GM21360 (cell line): Measurements from ENCODE around the gene KCNMA1.

Experiments
- ATAC-seq: cut with Tn5 transposase; IDR thresholded peaks from one replicate; pipeline ENCODE4 v1.9.1; 2021; ENCODE audit warnings: mild to moderate bottlenecking, moderate library complexity; ENCODE audit not compliant: unreplicated experiment

KCNMA1 gene

DNA sequence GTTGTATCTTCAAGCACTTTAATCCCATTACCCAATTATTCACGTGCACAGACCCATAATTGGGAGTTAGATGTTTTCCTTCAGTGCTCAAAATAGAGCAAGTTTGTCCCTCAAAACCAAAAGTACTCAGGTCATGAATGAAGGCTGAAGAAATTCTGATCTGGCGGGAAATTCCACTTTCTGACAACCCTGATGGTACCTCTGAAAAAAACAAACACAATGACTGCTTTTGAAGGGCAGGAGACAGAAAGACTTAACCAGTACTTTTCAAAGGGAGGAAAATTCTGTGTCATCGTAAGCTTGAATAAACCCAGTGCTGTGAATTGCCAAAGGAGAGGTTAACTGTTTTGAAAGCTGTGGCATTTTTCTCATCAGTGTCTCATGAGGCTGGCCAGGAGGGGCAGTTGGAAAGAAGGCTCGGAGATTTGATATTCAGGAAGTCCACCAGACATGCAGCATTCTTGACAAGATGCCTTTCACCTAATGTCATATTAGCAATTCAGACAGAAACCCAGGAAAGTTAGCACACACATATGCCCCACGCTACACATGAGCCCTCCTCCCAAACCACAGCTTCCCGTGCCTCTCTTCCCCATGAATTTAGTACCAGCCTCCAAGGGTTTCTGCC lies 347.0 kb downstream of the KCNMA1 start:
- no peak for ATAC-seq

DNA sequence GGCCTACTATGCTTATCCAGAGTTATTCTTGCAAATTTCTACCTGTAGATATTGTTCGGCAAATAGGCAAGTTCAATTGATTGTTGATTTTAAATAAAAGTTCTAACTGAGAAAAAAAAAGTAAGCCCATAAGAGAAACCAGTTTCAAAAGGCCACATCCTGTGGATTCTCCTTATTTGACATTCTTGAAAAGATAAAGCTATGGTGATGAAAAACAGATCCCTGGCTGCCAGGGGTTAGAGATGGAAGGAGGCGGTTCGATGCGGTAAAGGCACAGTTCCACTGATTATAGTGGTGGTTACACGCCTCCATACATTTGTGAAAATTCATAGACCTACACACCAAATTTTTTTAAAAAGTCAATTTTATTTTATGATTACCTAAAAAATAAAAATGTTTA lies 347.8 kb downstream of the KCNMA1 start:
- no peak for ATAC-seq

DNA sequence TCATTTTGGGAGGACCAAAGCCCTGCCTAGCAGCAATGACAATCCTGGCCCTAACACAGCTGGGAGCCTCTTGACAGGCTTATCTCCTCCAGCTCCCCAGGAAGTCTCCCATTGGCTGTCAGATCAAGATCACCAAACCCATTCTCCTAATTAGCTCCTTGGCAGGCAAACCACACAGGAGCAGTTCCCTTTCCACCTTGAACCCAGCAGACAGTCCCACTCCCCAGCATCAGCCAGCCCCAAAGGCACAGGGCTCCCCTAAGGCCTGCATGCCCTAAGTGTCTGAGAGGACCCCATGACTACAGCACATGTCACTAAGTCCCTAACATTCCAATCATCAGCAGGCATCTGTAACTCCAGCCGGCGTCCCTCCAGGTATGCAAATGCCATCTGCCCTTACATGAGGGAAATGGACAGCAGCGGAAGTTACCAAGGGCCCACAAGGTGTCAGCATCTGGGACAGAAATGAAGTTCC lies 348.5 kb downstream of the KCNMA1 start:
- ATAC-seq, result no peak

DNA sequence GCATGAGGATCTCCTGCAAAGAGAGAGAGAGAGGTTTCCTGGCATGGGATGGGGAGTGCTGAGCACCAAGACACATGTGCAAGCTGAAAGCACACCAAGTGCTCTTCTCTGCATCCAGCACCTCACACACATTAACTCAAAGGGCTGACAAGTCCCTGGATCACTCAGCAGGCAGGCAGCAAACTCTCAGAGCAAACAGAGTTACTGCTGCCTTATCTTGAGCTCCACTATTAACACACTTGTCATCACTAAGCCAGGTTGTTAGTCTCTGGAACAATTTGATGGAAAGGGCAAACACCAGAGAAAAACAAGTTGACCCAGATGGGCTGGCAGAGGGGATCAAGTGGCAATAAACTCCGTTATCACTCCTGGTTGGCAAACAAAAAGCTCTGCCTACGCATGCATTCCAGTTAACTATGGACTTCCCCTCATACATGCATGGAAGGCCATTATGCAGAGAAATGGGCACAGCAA lies 349.9 kb downstream of the KCNMA1 start:
- no peak for ATAC-seq

DNA sequence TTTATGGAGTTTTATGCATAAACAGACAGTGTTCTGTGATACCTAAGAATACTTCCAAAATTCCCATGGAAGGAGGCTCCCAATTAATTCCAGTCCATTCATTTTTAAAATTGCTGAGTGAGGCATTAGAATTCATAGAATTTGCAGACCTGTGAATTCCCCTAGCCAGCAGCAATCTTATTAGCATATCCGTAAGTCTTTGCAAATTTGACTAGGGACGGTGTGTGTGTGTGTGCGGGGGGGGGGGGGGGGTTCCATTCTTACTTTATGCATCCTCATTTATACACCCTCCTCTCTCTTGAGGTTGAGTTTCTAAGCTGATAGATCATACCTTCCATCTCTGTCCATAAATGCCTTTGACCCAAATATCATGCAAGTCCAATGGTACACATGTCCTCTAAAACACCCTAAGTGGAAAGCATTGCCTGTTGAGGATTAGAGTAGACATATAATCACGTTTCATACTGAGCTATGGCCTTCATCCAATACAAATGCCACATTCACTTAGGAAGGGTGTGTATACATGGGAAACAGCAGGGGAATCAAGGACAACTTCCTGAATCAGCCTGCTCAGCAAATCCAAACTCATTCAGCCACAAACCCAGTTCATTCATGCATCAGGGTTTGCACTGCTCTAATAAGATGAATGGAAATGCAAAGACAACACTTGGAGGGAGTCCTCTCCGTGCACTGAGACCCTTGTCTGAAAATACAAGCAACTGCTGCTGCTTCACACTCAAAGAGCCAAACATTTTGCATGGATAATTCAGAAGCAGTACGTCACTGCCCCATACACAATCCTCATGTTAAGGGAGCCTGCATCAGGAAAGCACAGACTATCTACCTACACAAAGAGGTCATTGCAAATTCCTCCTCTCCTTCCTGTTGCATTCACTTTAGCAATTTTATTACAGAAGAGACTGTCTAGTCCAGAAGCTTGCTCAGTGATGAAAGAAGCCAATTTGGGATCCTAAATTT lies 350.8 kb downstream of the KCNMA1 start:
- no peak for ATAC-seq

DNA sequence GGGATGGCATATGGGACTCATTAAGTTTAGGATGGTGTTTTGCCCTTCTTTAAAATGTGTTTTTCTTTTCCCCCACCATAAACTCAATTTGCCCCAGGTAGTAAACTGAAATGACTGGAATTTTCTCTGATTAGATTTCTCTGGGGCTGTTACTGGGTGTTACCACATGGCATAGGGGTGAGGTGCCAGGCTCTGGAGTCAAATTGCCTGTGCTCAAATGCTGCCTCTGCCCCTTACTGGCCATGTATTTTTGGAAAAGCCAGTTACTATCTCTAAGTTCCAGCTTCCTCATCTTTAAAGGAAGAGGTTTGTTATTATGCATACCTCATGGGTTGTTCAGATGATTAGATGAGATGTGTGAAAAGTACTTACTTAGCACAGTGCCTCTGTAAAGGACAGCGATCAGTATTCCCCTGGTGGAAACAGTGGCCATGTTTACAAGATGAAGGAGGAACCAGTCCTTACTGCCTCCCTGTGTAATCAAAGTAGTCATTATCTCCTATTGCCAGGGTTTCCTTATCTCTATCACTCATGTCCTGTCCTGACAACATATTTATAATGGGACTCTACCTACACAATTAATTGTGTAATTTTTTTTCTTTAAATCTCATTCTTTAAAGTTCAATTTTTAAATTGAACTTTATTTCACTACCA lies 352.0 kb downstream of the KCNMA1 start:
- no peak for ATAC-seq

DNA sequence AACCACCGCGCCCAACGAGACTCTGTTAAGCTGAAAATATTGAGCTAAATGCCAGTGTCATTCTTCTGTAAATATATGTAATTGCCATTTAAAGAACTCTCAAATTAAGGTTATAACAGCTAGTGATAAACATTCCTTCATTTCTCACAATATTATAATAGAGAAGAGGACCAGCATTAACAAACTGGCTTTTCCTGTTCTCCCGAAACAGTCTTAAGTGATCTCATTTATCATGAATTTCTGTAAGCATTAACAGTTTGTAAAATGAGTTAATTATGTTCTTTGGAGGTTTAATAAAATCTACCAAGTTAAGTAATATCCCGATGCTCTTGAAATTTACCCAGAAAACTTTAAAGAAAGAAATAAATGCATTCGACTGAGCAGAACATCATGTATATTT lies 352.8 kb downstream of the KCNMA1 start:
- ATAC-seq, result no peak

DNA sequence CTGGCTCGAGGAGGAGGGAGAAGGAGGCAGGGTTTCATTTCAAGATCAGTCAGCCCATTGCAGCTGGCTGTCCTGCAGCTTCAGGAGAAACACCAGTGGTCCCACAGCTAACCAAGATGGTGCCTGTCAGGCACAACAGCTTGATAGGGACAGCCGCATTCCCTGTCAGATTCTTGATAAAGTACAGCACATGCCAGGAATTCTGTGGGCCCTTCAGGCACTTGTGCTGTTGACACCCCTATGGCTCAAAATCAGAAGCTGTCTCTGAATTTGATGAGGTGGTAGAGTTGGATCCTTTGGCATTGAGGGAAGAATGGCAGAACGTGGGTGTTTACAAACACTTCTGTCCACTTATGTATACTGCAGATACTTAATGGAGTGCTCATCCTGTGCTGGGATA lies 354.3 kb downstream of the KCNMA1 start:
- ATAC-seq, result no peak

DNA sequence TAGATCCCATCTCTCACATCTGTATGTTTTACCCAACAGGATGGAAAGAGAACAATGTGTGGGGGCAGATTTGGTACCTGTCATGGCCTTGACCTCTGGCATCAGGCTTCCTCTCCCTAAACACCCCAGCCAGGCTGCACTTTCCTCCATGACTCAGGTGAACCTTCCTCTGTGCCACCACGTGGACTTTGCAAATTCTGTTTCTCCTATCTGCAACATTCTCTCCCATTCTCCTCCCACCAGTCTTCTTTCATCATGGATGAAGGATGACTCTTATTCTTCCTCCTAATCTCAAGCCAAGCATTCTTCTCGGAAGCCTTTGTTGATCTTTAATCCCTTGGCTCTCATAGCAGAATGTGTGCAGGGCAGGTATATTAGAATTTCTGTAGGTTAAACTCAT lies 355.4 kb downstream of the KCNMA1 start:
- ATAC-seq, result no peak

DNA sequence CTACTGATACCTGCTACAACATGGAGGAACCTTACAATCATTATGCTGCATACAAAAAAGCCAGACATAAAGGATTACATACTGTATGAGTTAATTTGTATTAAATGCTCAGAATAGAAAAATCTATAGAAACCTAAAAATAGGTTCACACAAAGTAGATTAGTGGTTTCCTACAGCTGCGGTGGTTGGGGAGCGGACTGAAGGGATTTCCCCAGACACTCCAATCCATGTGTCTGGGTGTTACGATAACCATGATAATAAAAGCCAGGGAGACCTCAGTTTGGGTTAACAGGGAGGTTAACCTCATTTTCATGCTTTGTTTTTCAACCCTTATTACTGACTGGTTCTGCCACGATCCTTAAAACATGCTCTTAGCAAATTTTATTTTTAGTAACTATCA lies 355.9 kb downstream of the KCNMA1 start:
- no peak for ATAC-seq

DNA sequence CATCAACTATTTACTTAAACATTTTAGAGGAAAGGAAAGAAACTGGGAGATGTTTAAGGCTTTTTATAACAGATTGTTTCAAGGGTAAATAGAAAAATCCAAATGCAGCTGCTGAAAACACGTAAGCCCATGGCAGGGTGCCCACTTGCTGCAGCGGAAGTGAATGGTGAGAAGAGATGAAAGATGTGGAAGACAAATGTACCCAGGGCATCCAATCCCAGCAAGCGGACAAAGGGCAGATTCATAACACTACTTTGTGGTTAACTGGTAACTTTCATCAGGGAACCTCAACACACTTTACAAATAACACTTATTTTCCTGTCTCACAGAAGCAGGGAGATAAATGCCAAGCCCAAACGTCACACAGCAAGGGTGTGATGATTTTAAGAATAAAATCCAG lies 358.4 kb downstream of the KCNMA1 start:
- ATAC-seq, result no peak

DNA sequence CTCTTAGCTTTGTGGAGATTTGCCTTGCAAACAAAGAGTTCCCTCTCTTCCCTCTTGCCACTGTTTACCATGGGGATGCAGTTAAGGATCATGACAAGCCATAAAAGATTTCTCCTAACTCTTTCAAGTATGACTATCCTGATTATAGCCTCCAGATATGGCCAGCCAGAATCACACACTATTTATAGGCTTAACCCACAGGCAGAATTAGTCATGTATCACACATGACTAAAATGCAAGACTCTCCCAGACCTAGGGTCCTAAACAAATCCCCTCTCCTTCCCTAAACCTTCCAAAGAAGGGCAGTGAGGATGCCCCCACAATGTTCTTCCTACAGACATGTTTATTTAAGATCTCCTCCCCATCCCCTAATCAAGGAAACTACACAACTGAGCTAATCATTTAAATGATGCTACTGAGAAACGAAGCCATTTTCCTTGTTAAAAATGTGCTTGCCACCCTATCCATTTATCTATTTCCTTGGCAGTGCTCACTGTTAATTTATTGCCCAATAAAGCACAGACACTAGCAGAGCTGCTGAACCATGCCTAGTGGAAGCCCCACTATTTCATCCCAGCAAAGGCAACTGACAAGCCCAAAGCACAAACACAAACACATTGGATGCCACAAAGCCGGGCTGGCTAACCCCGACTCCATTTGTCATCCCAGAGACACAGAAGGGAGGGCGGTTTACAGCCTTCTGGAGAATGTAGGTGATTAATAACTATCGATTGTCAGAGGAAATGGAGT lies 363.4 kb downstream of the KCNMA1 start:
- no peak for ATAC-seq

DNA sequence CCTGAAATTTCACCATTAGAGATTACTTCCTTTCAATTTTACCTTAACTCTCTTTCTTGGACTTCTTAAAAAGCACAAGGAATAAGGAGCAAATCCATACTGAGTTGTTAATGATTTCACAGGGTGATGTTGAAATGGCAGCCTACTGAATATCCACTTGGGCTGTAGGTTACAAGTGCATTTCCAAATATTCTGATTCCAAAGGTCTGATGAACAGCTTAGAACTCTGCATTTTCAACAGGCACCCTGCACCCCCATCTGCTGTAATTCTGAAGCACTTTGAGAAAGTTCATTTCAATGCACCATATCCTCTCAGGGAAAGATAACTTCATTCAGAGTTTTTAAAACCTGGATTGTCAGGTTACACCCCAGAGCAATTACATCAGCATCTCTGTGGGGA lies 368.4 kb downstream of the KCNMA1 start:
- no peak for ATAC-seq

DNA sequence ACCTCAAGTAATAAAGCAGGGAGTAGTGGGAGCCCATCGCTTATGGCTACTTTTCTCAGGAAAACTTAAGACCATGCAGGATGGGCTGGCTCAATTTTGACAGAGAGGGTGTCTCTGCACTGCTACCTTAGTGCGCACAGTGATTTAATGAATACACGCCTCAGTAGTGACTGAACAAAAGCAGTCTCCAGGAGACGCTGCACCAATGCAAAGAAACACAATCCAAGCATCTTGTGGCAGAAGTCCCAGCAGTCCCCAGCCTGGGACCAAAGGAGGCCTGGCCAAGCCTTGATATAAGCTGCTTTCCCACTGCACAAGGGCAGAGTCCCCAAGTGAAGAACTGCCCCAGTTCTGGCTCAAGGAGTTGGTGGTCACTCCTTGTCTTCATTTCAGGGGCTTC lies 368.9 kb downstream of the KCNMA1 start:
- ATAC-seq, result no peak

DNA sequence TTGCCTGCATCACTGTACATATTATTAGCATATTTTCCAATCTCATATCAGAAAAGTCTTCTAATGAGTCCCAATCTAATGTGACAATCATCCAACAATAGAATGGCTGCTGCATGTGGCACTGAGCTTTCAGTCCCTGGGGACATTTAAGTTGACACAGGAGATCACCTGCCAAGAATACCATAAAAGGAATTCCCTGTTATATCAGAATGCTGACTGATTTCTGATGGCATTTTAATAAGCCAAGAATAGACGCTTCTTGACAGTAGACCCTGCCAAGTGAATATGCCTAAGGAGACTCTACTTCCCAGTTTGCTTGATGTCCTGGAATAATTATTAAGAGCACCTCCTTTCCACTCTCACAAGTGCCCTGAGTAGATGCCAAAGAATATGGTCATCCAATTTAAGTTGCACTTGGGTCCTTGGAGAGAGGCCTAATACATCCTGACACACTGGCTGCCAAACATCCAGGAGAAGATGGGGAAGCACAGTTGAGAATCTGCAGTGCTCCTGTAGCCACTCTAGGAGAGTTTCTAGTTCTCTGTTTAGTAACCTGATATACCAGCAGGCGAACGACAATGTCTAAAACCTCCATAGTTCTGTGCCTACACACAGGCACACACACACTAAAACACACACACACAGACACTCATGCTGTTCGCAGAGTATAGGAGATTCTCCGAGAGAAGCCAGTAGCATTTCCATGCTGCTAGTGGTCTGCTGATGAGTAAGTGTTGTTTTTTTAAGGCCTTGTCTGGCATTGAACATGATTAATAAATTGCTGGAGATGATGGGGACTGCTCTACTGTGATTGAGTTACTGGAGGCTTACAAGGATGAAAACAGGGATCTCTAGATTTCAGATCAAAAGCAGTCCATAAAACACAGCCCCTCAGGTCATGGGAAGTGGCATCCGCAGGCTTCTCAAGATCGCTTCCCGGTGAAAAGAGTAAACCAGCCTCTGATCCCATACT lies 369.6 kb downstream of the KCNMA1 start:
- ATAC-seq, result no peak

DNA sequence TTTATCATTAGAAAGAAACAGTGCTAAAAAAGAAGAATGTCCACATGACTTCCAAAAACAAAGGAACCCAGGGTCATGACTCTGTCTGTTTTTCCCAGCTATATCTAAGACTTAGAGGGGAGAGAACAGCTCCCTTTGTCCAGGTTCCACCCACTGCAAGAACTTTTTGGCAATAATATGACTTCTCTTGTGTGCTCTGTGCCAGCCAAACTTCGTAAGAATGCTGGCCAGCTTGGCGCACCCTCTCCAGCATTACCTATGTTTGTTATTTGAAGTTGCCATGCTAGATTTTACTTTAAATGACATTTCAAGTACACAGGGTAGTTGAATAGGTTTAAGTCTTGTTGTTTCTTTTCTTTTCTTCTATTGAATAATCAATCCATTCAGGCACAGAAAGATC lies 371.4 kb downstream of the KCNMA1 start:
- no peak for ATAC-seq

DNA sequence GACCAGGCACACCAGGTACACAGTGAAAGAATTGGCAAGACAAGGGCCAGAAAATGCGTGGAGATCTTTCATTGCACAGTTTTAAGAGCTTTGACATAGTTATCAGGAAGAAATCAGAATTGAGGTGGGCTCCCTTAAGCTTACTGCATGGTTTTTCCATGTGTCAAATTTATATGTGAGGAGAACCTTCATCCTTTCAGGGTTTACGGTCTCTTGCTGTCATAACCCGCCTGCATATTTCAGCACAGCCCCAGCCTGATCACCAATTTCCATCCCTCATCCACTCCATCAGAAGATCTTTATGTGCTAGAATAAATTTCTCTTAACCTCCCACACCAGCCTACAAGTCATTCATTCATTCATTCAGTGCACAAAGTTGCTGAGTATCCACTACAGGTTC lies 373.1 kb downstream of the KCNMA1 start:
- ATAC-seq, result no peak

DNA sequence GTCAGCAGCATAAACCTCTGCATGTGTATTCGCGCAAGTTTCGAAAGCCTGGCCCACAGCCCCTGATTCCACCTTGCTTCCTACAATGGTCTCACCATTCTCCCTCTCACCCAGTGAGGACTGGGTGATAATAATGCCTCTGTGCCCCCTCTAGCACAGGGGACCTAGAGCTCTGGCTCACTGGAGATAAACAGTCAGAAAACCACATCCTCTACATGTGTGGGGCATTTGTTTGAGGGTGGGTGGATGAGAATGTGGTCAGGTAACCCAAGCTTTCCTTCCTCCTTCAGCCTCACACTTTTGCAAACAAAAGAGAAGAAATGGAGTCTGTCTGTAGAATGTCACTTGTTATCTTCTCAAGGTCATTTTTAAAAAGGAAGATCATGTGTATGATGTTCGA lies 373.5 kb downstream of the KCNMA1 start:
- no peak for ATAC-seq

DNA sequence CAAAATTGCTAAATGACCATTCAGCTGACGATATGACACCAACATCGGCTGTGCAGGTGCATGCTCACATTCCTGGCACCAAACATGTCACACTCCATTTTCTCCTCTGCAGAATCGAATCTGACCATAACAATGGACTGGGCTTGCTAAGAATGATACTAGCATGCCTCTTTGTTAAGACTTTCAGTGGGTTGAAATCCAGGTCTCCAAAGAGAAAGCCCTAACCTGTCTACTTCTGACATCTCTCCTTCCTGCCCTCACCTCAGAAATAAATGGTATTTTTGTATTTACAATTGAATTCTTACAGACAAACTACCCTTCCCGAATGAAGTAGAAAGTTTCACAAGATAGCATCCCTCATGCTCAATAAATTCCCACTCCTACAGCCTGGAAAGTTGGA lies 373.9 kb downstream of the KCNMA1 start:
- no peak for ATAC-seq

DNA sequence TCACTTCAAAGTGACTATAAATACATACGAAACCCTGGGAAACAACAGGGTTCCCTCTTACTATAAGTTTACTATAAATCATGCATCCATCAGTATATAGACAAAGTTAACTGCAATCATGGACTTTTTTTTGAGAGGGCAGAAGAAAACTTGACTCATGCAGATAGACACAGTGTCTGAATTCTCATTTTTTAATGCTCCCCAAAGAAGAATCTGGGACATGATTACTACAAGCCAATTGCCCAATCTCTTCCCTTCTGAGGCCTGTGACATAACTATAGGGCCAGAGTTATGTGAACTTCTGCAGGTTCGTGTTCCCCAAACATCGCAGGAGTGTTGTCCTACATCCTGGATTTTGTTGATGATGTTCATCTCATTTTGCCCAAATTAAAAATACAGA lies 376.5 kb downstream of the KCNMA1 start:
- ATAC-seq, result no peak
